Measurements from ENCODE around the gene TIMM29. TPM values are rescaled to one million over a fixed set of nuclear protein-coding genes. Genes with fewer than 3 reads are reported as not detected.

TIMM29 gene
- total and polyA plus RNA-seq, 2 experiments from 2014 or later: 31.3 to 54.5 TPM

DNA sequence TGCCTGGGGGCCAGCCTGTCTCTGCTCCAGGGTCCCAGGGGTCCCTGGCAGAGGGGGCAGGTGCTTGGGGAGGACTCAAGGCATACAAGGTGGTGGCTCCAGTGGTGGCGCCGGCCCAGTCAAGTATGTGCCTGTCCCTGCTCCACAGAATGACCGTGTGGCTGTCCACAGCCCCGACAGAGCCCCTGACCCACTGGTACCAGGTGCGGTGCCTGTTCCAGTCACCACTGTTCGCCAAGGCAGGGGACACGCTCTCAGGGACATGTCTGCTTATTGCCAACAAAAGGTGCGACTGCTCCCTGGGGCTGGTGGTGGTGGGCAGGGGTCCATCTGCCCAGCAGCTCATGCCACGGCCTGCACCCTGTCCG lies 8.3 kb upstream of the TIMM29 start:
- no peak for DNase-seq (ENCODE audit: low read depth in 1 of 2, low spot score in 1 of 2)
- Histone ChIP-seq H3K4me1 (ENCODE audit: low read depth) (no peaks in the 10 kb centered on the region), H3K27me3 (no peaks in the 10 kb centered on the region), H3K27ac (peak overlapping the region; percentile 23), H3K36me3 (peaks cover 23% of the 10 kb centered on the region), H3K4me3 (no peak overlapping the region), H3K9me3 (ENCODE audit: low read depth) (no peaks in the 10 kb centered on the region)
- TF ChIP-seq, protein P1, sequence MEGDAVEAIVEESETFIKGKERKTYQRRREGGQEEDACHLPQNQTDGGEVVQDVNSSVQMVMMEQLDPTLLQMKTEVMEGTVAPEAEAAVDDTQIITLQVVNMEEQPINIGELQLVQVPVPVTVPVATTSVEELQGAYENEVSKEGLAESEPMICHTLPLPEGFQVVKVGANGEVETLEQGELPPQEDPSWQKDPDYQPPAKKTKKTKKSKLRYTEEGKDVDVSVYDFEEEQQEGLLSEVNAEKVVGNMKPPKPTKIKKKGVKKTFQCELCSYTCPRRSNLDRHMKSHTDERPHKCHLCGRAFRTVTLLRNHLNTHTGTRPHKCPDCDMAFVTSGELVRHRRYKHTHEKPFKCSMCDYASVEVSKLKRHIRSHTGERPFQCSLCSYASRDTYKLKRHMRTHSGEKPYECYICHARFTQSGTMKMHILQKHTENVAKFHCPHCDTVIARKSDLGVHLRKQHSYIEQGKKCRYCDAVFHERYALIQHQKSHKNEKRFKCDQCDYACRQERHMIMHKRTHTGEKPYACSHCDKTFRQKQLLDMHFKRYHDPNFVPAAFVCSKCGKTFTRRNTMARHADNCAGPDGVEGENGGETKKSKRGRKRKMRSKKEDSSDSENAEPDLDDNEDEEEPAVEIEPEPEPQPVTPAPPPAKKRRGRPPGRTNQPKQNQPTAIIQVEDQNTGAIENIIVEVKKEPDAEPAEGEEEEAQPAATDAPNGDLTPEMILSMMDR (IDR thresholded peaks at IDR 0.05; ENCODE audit: low read depth, low read length): no peak

DNA sequence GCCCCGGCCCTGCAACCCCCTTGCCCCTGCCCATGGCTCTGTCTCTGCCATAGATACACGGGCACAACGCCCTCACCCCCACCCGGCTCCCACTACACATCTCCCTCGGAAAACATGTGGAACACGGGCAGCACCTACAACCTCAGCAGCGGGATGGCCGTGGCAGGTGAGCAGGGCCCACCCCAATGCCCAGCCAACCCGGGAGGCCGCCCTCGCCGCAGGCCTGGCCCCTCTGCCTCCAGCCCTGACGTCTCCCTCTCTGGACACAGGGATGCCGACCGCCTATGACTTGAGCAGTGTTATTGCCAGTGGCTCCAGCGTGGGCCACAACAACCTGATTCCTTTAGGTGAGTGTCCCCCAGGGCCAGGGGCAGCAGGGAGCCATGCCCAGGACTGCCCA lies 7.8 kb upstream of the TIMM29 start:
- Histone ChIP-seq H3K4me3 (no peak overlapping the region), H3K36me3 (peaks cover 27% of the 10 kb centered on the region)

DNA sequence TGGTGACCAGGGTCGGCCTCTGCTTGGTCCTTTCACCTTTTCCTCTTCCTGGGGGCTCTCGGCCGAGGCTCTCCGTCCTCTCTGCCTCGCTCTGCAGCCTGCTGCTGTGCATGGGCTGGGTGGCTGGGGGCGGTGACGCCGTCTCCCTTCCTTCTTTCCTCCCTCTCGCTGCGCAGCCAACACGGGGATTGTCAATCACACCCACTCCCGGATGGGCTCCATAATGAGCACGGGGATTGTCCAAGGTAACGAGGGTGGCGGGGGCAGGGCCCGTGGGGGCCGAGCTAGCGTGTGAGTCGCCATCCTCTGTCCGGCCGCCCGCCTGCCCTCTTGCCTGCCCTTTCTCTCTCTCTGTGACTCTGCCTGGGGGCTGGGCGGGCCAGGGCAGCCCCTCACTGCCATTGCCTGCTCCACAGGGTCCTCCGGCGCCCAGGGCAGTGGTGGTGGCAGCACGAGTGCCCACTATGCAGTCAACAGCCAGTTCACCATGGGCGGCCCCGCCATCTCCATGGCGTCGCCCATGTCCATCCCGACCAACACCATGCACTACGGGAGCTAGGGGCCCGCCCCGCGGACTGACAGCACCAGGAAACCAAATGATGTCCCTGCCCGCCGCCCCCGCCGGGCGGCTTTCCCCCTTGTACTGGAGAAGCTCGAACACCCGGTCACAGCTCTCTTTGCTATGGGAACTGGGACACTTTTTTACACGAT lies 7.3 kb upstream of the TIMM29 start:
- H3K4me3 ChIP-seq: no peak overlapping the region
- H3K27ac ChIP-seq: peak overlapping the region; percentile 54
- DNase-seq (ENCODE audit: low read depth in 1 of 2, low spot score in 1 of 2): no peak
- TF ChIP-seq, protein P1 (IDR thresholded peaks at IDR 0.05; ENCODE audit: low read depth, low read length): no peak
- H3K27me3 ChIP-seq: no peaks in the 10 kb centered on the region
- peaks cover 27% of the 10 kb centered on the region for H3K36me3 ChIP-seq
- H3K9me3 ChIP-seq (ENCODE audit: low read depth): no peaks in the 10 kb centered on the region
- H3K4me1 ChIP-seq (ENCODE audit: low read depth): no peaks in the 10 kb centered on the region

More for the DNA sequence above, 7.8 kb upstream of the TIMM29 start:
- no peaks in the 10 kb centered on the region for H3K27me3 ChIP-seq
- TF ChIP-seq, protein P1 (IDR thresholded peaks at IDR 0.05; ENCODE audit: low read depth, low read length): no peak
- no peaks in the 10 kb centered on the region for H3K9me3 ChIP-seq (ENCODE audit: low read depth)
- peak overlapping the region; percentile 54 for H3K27ac ChIP-seq
- DNase-seq (ENCODE audit: low read depth in 1 of 2, low spot score in 1 of 2): no peak
- no peaks in the 10 kb centered on the region for H3K4me1 ChIP-seq (ENCODE audit: low read depth)

DNA sequence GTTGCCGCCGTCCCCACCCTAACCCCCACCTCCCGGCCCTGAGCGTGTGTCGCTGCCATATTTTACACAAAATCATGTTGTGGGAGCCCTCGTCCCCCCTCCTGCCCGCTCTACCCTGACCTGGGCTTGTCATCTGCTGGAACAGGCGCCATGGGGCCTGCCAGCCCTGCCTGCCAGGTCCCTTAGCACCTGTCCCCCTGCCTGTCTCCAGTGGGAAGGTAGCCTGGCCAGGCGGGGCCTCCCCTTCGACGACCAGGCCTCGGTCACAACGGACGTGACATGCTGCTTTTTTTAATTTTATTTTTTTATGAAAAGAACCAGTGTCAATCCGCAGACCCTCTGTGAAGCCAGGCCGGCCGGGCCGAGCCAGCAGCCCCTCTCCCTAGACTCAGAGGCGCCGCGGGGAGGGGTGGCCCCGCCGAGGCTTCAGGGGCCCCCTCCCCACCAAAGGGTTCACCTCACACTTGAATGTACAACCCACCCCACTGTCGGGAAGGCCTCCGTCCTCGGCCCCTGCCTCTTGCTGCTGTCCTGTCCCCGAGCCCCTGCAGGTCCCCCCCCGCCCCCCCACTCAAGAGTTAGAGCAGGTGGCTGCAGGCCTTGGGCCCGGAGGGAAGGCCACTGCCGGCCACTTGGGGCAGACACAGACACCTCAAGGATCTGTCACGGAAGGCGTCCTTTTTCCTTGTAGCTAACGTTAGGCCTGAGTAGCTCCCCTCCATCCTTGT lies 6.5 kb upstream of the TIMM29 start:
- no peaks in the 10 kb centered on the region for H3K27me3 ChIP-seq
- no peak for DNase-seq (ENCODE audit: low read depth in 1 of 2, low spot score in 1 of 2)
- peak overlapping the region; percentile 54 for H3K27ac ChIP-seq
- H3K4me3 ChIP-seq: no peak overlapping the region
- H3K4me1 ChIP-seq (ENCODE audit: low read depth): no peaks in the 10 kb centered on the region
- no peaks in the 10 kb centered on the region for H3K9me3 ChIP-seq (ENCODE audit: low read depth)
- peaks cover 27% of the 10 kb centered on the region for H3K36me3 ChIP-seq
- TF ChIP-seq, protein P1 (IDR thresholded peaks at IDR 0.05; ENCODE audit: low read depth, low read length): no peak

DNA sequence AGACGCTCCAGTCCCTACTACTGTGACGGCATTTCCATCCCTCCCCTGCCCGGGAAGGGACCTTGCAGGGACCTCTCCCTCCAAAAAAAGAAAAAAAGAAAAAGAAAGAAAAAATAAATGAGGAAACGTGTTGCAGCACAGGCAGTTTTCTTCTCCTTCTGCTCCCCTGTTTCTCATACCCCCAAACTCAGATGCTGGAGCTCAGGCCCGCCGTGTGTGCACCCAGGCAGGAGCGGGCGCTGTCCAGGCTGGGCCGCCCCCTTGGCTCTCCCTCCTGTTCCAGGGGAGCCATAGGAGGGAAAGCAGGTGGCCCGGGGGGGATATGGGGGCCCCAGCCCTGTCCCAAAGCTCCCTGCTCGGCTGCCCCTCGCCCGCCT lies 6.0 kb upstream of the TIMM29 start:
- no peaks in the 10 kb centered on the region for H3K4me1 ChIP-seq (ENCODE audit: low read depth)
- DNase-seq (ENCODE audit: low read depth in 1 of 2, low spot score in 1 of 2): no peak
- H3K36me3 ChIP-seq: peaks cover 27% of the 10 kb centered on the region
- TF ChIP-seq, protein P1 (IDR thresholded peaks at IDR 0.05; ENCODE audit: low read depth, low read length): no peak
- no peaks in the 10 kb centered on the region for H3K9me3 ChIP-seq (ENCODE audit: low read depth)
- no peak overlapping the region for H3K27ac ChIP-seq
- H3K27me3 ChIP-seq: no peaks in the 10 kb centered on the region
- no peak overlapping the region for H3K4me3 ChIP-seq

Measured in cardiac muscle cell (in vitro differentiated cells and primary cell).